HepG2 (cell line): ENCODE results near the gene AADACL2. TPM values are rescaled to one million over a fixed set of nuclear protein-coding genes. Genes with fewer than 3 reads are reported as not detected.

Experiments used
- ATAC-seq: fragments of 200-7000 bp; cut with Tn5 transposase; 3 replicates; pipeline ENCODE4 v1.9.1; 2020; ENCODE audit warnings: mild to moderate bottlenecking, moderate library complexity
- BruUV-seq: library from RNA; stranded (reverse); fragments of 400-500 nt; replicated peaks from 2 replicates; lab custom pipeline; 2021; lab: Mats Ljungman, UMichigan
- CTCF ChIA-PET: fragments of 300-600 bp; formaldehyde crosslinking; extraction: SDS; loops from one replicate; lab custom pipeline; 2021; ENCODE audit warnings: low total read pairs, inconsistent platforms, low intra/inter-chr PET ratio; lab: Yijun Ruan, JAX
- POLR2A ChIA-PET: fragments of 350-600 bp; sonication (Branson Sonifier 250); formaldehyde crosslinking; loops from one replicate; lab custom pipeline; 2020; ENCODE audit warnings: antibody characterized with exemption, inconsistent platforms; lab: Yijun Ruan, JAX
- DNase-seq: peaks from one replicate; pipeline ENCODE4 v3.0.0-alpha.2; 2015; ENCODE audit warnings: low spot score
- FAIRE-seq: peaks from 3 replicates; lab custom pipeline; 2011; peaks lifted over from hg19 to GRCh38; lab: Jason Lieb, UNC
- H2AFZ ChIP-seq: one replicate; pipeline ENCODE4 v1.6.1; 2011; ENCODE audit warnings: low read length, inconsistent platforms
- H3K27ac ChIP-seq: fragments of 300-600 bp; 3 replicates; pipeline ENCODE4 v1.8.0; 2011; ENCODE audit warnings: mixed run types, mild to moderate bottlenecking, mixed read lengths, low read length, inconsistent platforms; ENCODE audit not compliant: insufficient read depth; ENCODE audit errors: extremely low read length
- H3K27me3 ChIP-seq, 2 experiments: fragments of 200-600 bp in 1 of 2; 2 replicates in 1 of 2; 3 replicates in 1 of 2; pipeline versions ENCODE4 v1.6.0 to v1.8.0; 2011; ENCODE audit warnings: low read length in 2 of 2, mild to moderate bottlenecking in 2 of 2, moderate library complexity in 2 of 2, inconsistent platforms in 1 of 2; ENCODE audit not compliant: insufficient read depth in 2 of 2, control insufficient read depth in 1 of 2
- H3K36me3 ChIP-seq, 2 experiments: fragments of 200-600 bp in 1 of 2; replicated peaks in 1 of 2; 2 replicates in 1 of 2; 3 replicates in 1 of 2; pipeline versions ENCODE4 v1.5.1 to v1.8.0; 2011; ENCODE audit warnings: low read length in 2 of 2, inconsistent platforms in 1 of 2; ENCODE audit not compliant: insufficient read depth in 2 of 2, control insufficient read depth in 1 of 2
- H3K4me1 ChIP-seq: 2 replicates; pipeline ENCODE4 v1.5.1; 2012; ENCODE audit warnings: low read length, inconsistent platforms; ENCODE audit not compliant: insufficient read depth
- H3K4me2 ChIP-seq: 2 replicates; pipeline ENCODE4 v1.6.0; 2011; ENCODE audit warnings: low read depth, low read length, inconsistent platforms
- H3K4me3 ChIP-seq, 3 experiments: fragments of 200-600 bp in 1 of 3; sonication (generic), shearing (Covaris generic) in 1 of 3; replicated peaks in 1 of 3; 2 replicates each; pipeline ENCODE4 v1.5.1; 2011 to 2016; ENCODE audit warnings: low read length in 3 of 3, inconsistent platforms in 2 of 3, low read depth in 2 of 3, mild to moderate bottlenecking in 2 of 3, control low read depth in 1 of 3, mixed read lengths in 1 of 3; ENCODE audit not compliant: insufficient read depth in 1 of 3
- H3K79me2 ChIP-seq: one replicate; pipeline ENCODE4 v1.6.1; 2011; ENCODE audit warnings: low read length, inconsistent platforms; ENCODE audit not compliant: insufficient read depth
- H3K9ac ChIP-seq: 2 replicates; pipeline ENCODE4 v1.6.0; 2011; ENCODE audit warnings: mild to moderate bottlenecking, low read depth, low read length, inconsistent platforms; ENCODE audit not compliant: insufficient read depth
- H3K9me3 ChIP-seq: 2 replicates; pipeline ENCODE4 v1.5.1; 2012; ENCODE audit warnings: mild to moderate bottlenecking, low read length
- H4K20me1 ChIP-seq: 2 replicates; pipeline ENCODE4 v1.6.0; 2011; ENCODE audit warnings: inconsistent platforms, mild to moderate bottlenecking, low read length, moderate library complexity; ENCODE audit not compliant: insufficient read depth
- EHMT2 ChIP-seq: fragments of 200-600 bp; sonication (generic); IDR thresholded peaks from 2 replicates; pipeline ENCODE4 v1.7.0; 2017; ENCODE audit warnings: antibody characterized with exemption, low read depth, low read length, borderline replicate concordance
- FOSL2 ChIP-seq: sonication (generic); formaldehyde crosslinking; IDR thresholded peaks from 2 replicates; pipeline ENCODE4 v1.4.0; 2020; ENCODE audit warnings: missing genetic modification reagents
- RBFOX2 ChIP-seq: fragments of 200-400 bp; formaldehyde crosslinking; IDR thresholded peaks from 2 replicates; pipeline ENCODE4 v1.6.1; 2017; ENCODE audit warnings: low read depth, mild to moderate bottlenecking, low read length
- TCF7 ChIP-seq: sonication (generic); IDR thresholded peaks from 2 replicates; pipeline ENCODE4 v1.6.1; 2016; ENCODE audit warnings: antibody characterized with exemption, low read depth
- ZNF160 ChIP-seq: sonication (generic); formaldehyde crosslinking; IDR thresholded peaks from 2 replicates; pipeline ENCODE4 v1.8.0; 2022; ENCODE audit warnings: mild to moderate bottlenecking, inconsistent platforms, missing genetic modification reagents
- ZNF724P ChIP-seq: sonication (generic); formaldehyde crosslinking; IDR thresholded peaks from 2 replicates; pipeline ENCODE4 v1.8.0; 2022; ENCODE audit warnings: missing genetic modification reagents, borderline replicate concordance
- ZNF816 ChIP-seq: sonication (generic); formaldehyde crosslinking; IDR thresholded peaks from 2 replicates; pipeline ENCODE4 v1.8.0; 2022; ENCODE audit warnings: missing genetic modification reagents, mild to moderate bottlenecking, borderline replicate concordance
- ZSCAN21 ChIP-seq: sonication (generic); formaldehyde crosslinking; IDR thresholded peaks from 2 replicates; pipeline ENCODE4 v1.8.0; 2022; ENCODE audit warnings: mild to moderate bottlenecking, missing genetic modification reagents, moderate library complexity, borderline replicate concordance
- WGBS: methylation state at CpG from one replicate; pipeline ENCODE4 v1.1.6; 2017; ENCODE audit warnings: low lambda C conversion rate; 5-methylcytosine and 5-hydroxymethylcytosine counted together
- in situ Hi-C: cut with HindIII; loops from 2 replicates; pipeline ENCODE4 v1.10.0; 2017; ENCODE audit warnings: low pct_unique_long_range_greater_than_20kb; ENCODE audit not compliant: extremely low pct_ligation_motif_present
- intact Hi-C: fragments of 100-400 bp; cut with micrococcal nuclease; formaldehyde crosslinking; loops from one replicate; pipeline ENCODE4 v1.10.0; 2022; ENCODE audit not compliant: unreplicated experiment
- polyA plus RNA-seq, 8 experiments: library from polyadenylated mRNA; depleted of rRNA in 3 of 8; stranded (reverse) in 7 of 8; unstranded in 1 of 8; fragments of >200 nt; fragmentation: Illumina TruSeq in 4 of 8; extraction: Trizol in 4 of 8; gene quantifications; 2 replicates each; pipeline versions ENCODE4 v1.2.1 to v1.2.3, GENCODE V29; 2011 to 2016; ENCODE audit warnings: low read depth in 4 of 8, missing spikeins in 1 of 8, mixed read lengths in 1 of 8; ENCODE audit not compliant: insufficient read depth in 1 of 8
- total RNA-seq, 5 experiments: library from RNA; depleted of rRNA; stranded (reverse); fragments of >200 nt; fragmentation: Illumina TruSeq; extraction: Trizol; gene quantifications; 2 replicates each; pipeline ENCODE4 v1.2.3, GENCODE V29; 2016; ENCODE audit warnings: low read depth in 1 of 5

Gene AADACL2
- total and polyA plus RNA-seq, 2 of the 13 experiments (the other 11 are each of a cell fraction or from before 2014, with no cell fraction given), result not detected

- in situ Hi-C loops, result no loop called here
These were observed 39.2 kb downstream of the AADACL2 start for GRCh38 chr3:151772825-151773480.

GRCh38 chr3:151774235-151774634 is 40.5 kb downstream of the AADACL2 start:
- WGBS, result 96% methylated on average over 1 of the region's 1 CpG
- Histone ChIP-seq H3K4me3 (no peak overlapping the region), H3K4me1 (peaks cover 53% of the 10 kb centered on the region), H3K79me2 (no peaks in the 10 kb centered on the region), H3K36me3 (no peaks in the 10 kb centered on the region), H3K9me3 (no peaks in the 10 kb centered on the region), H3K27ac (no peak overlapping the region), H2AFZ (no peak overlapping the region), H3K4me2 (no peak overlapping the region), H4K20me1 (no peaks in the 10 kb centered on the region), H3K27me3 (no peaks in the 10 kb centered on the region), H3K9ac (no peak overlapping the region)
- FAIRE-seq, result no peak
- TF ChIP-seq EHMT2 (no peak), RBFOX2 (0 out of 2 replicates have a peak, but pooled peaks have one; percentile 33)
- no TSS peak for BruUV-seq
- CTCF ChIA-PET, result no interaction called here
- in situ Hi-C loops (no loop called here), intact Hi-C loops (loop anchor here (5.0 kb wide), 1 partner anchor 47 kb away; no protein-coding TSS in a partner anchor)
- POLR2A ChIA-PET, result no interaction called here
- no peak for ATAC-seq
- DNase-seq, result no peak

More at GRCh38 chr3:151772825-151773480, 39.2 kb downstream of the AADACL2 start:
- peak overlapping the region; percentile 14; the same call in 1 of the 2 replicates for H3K4me2 ChIP-seq
- no peak overlapping the region for H3K27ac ChIP-seq
- ChIA-PET POLR2A (no interaction called here), CTCF (no interaction called here)
- H3K9ac ChIP-seq, result no peak overlapping the region
- DNase-seq (no peak), ATAC-seq (no peak), FAIRE-seq (no peak)
- H2AFZ ChIP-seq, result no peak overlapping the region
- H3K79me2 ChIP-seq, result no peaks in the 10 kb centered on the region
- intact Hi-C loops, result loop anchor here (5.0 kb wide), 1 partner anchor 46 kb away; no protein-coding TSS in a partner anchor
- 95% methylated on average over 4 of the region's 4 CpGs for WGBS
- no peaks in the 10 kb centered on the region for H3K9me3 ChIP-seq
- H3K36me3 ChIP-seq, result no peaks in the 10 kb centered on the region
- H4K20me1 ChIP-seq, result no peaks in the 10 kb centered on the region
- no TSS peak for BruUV-seq
- H3K4me3 ChIP-seq, result no peak overlapping the region
- no peaks in the 10 kb centered on the region for H3K27me3 ChIP-seq
- H3K4me1 ChIP-seq, result peaks cover 66% of the 10 kb centered on the region
- TF ChIP-seq ZNF160 (CRISPR knock-in tag), result no peak
- TF ChIP-seq FOSL2 (CRISPR knock-in tag), result no peak
- TF ChIP-seq ZNF724P (CRISPR knock-in tag), result no peak
- TF ChIP-seq TCF7, result no peak
- no peak for TF ChIP-seq ZSCAN21 (CRISPR knock-in tag)
- TF ChIP-seq ZNF816 (CRISPR knock-in tag), result no peak
